Liver (tissue), 9 donors: ENCODE measurements around the gene LMAN2. TPM values are rescaled to one million over a fixed set of nuclear protein-coding genes. Genes with fewer than 3 reads are reported as not detected.
A peak's percentile ranks its signal among the peaks of the same experiment; 100 is the strongest.

Experiments
- DNase-seq: peaks from one replicate; pipeline ENCODE4 v3.0.0-alpha.2; 2017; ENCODE audit warnings: low spot score
- H3K27ac ChIP-seq, 2 donors: one replicate each; pipeline ENCODE4 v1.7.0; 2013; ENCODE audit warnings: inconsistent platforms in 2 of 2, low read length in 2 of 2, control low read depth in 1 of 2, low read depth in 1 of 2, mild to moderate bottlenecking in 1 of 2
- H3K27me3 ChIP-seq, 4 donors: one replicate each; pipeline versions ENCODE4 v1.6.1 to v1.7.0; 2013; ENCODE audit warnings: low read length in 3 of 4, inconsistent platforms in 1 of 4, mild to moderate bottlenecking in 1 of 4, moderate library complexity in 1 of 4; ENCODE audit not compliant: control insufficient read depth in 4 of 4, insufficient read depth in 4 of 4
- H3K36me3 ChIP-seq, 4 donors: one replicate each; pipeline versions ENCODE4 v1.6.1 to v1.7.0; 2013; ENCODE audit warnings: low read length in 3 of 4, mild to moderate bottlenecking in 3 of 4, low read depth in 1 of 4, moderate library complexity in 1 of 4; ENCODE audit not compliant: control insufficient read depth in 4 of 4, insufficient read depth in 3 of 4
- H3K4me1 ChIP-seq, 4 donors: one replicate each; pipeline versions ENCODE4 v1.6.1 to v1.7.0; 2013; ENCODE audit warnings: low read length in 3 of 4, mild to moderate bottlenecking in 3 of 4, moderate library complexity in 1 of 4; ENCODE audit not compliant: control insufficient read depth in 4 of 4, insufficient read depth in 4 of 4
- H3K4me3 ChIP-seq, 3 donors: one replicate each; pipeline versions ENCODE4 v1.6.1 to v1.7.0; 2013; ENCODE audit warnings: low read length in 3 of 3, control low read depth in 1 of 3, low read depth in 1 of 3, mild to moderate bottlenecking in 1 of 3
- H3K9ac ChIP-seq, 2 donors: one replicate each; pipeline ENCODE4 v1.7.0; 2013; ENCODE audit warnings: low read length in 2 of 2, mild to moderate bottlenecking in 2 of 2, moderate library complexity in 2 of 2, control low read depth in 1 of 2, low read depth in 1 of 2
- H3K9me3 ChIP-seq, 4 donors: one replicate each; pipeline versions ENCODE4 v1.6.1 to v1.7.0; 2013; ENCODE audit warnings: low read length in 3 of 4; ENCODE audit not compliant: control insufficient read depth in 4 of 4
- CTCF ChIP-seq: fragments of 150-350 bp; IDR thresholded peaks from 2 replicates; pipeline ENCODE4 v1.5.1; 2017; ENCODE audit warnings: improper control_type of control experiment, low read depth, low read length; ENCODE audit not compliant: missing input control
- EGR1 ChIP-seq, 2 donors: IDR thresholded peaks; 2 replicates each; pipeline ENCODE4 v1.6.1; 2016 to 2018; ENCODE audit warnings: antibody characterized with exemption in 2 of 2, low read depth in 2 of 2
- FOXA1 ChIP-seq: IDR thresholded peaks from 2 replicates; pipeline ENCODE4 v1.6.1; 2016; ENCODE audit warnings: antibody characterized with exemption
- FOXA2 ChIP-seq: IDR thresholded peaks from 2 replicates; pipeline ENCODE4 v1.6.1; 2016; ENCODE audit warnings: antibody characterized with exemption
- GABPA ChIP-seq, 2 donors: IDR thresholded peaks in 1 of 2; conservative IDR thresholded peaks in 1 of 2; 2 replicates each; pipeline ENCODE4 v1.6.1; 2016; ENCODE audit warnings: antibody characterized with exemption in 2 of 2, mild to moderate bottlenecking in 1 of 2, moderate library complexity in 1 of 2
- HNF4A ChIP-seq, 2 donors: conservative IDR thresholded peaks; 2 replicates each; pipeline ENCODE4 v1.6.1; 2016; ENCODE audit warnings: antibody characterized with exemption in 2 of 2, mild to moderate bottlenecking in 2 of 2
- HNF4G ChIP-seq: IDR thresholded peaks from 2 replicates; pipeline ENCODE4 v1.6.1; 2016; ENCODE audit warnings: antibody characterized with exemption
- JUND ChIP-seq, 2 donors: IDR thresholded peaks; 2 replicates each; pipeline ENCODE4 v1.6.1; 2016; ENCODE audit warnings: antibody characterized with exemption in 2 of 2
- NR2F2 ChIP-seq: IDR thresholded peaks from 2 replicates; pipeline ENCODE4 v1.6.1; 2016; ENCODE audit warnings: antibody characterized with exemption
- RAD21 ChIP-seq, 2 donors: IDR thresholded peaks; 2 replicates each; pipeline ENCODE4 v1.6.1; 2016; ENCODE audit warnings: antibody characterized with exemption in 2 of 2, mild to moderate bottlenecking in 2 of 2
- REST ChIP-seq: IDR thresholded peaks from 2 replicates; pipeline ENCODE4 v1.6.1; 2016; ENCODE audit warnings: antibody characterized with exemption, mild to moderate bottlenecking
- RXRA ChIP-seq, 2 donors: IDR thresholded peaks; 2 replicates each; pipeline ENCODE4 v1.6.1; 2017 to 2018; ENCODE audit warnings: antibody characterized with exemption in 2 of 2, mild to moderate bottlenecking in 1 of 2
- SP1 ChIP-seq: IDR thresholded peaks from 2 replicates; pipeline ENCODE4 v1.6.1; 2018; ENCODE audit warnings: antibody characterized with exemption, mild to moderate bottlenecking
- TAF1 ChIP-seq: conservative IDR thresholded peaks from 2 replicates; pipeline ENCODE4 v1.6.1; 2016; ENCODE audit warnings: antibody characterized with exemption, mild to moderate bottlenecking
- YY1 ChIP-seq: IDR thresholded peaks from 2 replicates; pipeline ENCODE4 v1.6.1; 2016; ENCODE audit warnings: antibody characterized with exemption, mild to moderate bottlenecking
- WGBS: extraction: QIAGEN DNeasy Blood & Tissue Kit; methylation state at CpG from one replicate; pipeline ENCODE4 v1.1.7; 2013; 5-methylcytosine and 5-hydroxymethylcytosine counted together
- polyA plus RNA-seq, 2 donors: library from polyadenylated mRNA; stranded (reverse) in 1 of 2; unstranded in 1 of 2; fragments of 200-250 nt in 1 of 2; fragments of >200 nt in 1 of 2; fragmentation: Nextera tagmentation in 1 of 2; extraction: Ambion mirVana in 1 of 2; gene quantifications; one replicate each; pipeline versions ENCODE4 v1.2.1 to v1.2.3, GENCODE V29; 2013 to 2015
- total RNA-seq, 2 donors: library from RNA; depleted of rRNA; stranded (reverse); fragments of >200 nt; gene quantifications; one replicate each; pipeline ENCODE4 v1.2.3, GENCODE V29; 2014
- TF ChIP-seq, protein P1 (sequence below): IDR thresholded peaks from 2 replicates; pipeline ENCODE4 v1.6.1; 2016; ENCODE audit warnings: antibody characterized with exemption
- donor health status: healthy.
- donor health status: healthy.
- donor health status: healthy.
- donor health status: healthy.
- donor health status: healthy.

The LMAN2 gene
- total and polyA plus RNA-seq, 4 donors: 243 to 478 (median 364) TPM

DNA sequence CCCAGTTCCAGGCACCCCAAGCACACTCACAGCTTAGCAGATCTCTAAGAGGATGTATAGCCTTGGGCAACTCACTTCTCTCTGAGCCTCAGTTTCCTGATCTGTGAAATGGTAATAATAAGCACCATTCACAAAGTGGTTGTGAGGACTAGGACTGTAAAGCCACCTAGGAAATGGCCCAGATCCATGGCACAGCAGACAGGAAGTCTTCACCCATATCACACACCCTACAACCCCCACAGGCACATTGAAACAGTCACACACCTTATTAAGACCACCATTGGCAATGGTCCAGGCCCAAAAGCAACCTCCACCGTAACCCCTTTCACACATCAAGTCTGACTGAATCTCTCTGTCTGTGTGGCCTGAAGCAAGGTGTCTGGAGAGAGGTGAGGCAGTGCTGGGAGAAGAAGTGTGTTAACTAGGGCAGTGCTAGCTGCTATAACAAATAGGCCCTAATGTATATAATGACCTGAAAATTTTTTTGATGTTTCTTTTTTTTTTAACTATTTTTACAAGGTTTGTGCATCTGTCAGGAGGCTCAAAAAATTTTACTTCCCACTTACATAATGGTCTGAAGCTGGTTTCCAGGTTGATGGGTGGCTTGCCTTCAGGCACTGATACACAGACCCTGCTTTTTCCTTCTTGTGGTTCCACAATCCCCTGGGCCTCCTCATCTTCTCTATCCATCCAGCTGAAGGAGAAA lies 3.8 kb upstream of the LMAN2 start:
- Histone ChIP-seq H3K9me3 (no peaks in the 10 kb centered on the region), H3K27me3 (no peaks in the 10 kb centered on the region), H3K4me3 (no peak overlapping the region), H3K9ac (peak overlapping the region in 1 of 2 donors; percentile 1), H3K4me1 (peaks cover 22 to 75% (median 59%) of the 10 kb centered on the region in 4 donors), H3K27ac (peak overlapping the region; percentile 81 to 93), H3K36me3 (no peaks in the 10 kb centered on the region)
- DNase-seq: no peak
- WGBS: 90% methylated on average over 1 of the region's 1 CpG
- TF ChIP-seq SP1: no peak
- TF ChIP-seq YY1: no peak
- no peak for TF ChIP-seq REST

DNA sequence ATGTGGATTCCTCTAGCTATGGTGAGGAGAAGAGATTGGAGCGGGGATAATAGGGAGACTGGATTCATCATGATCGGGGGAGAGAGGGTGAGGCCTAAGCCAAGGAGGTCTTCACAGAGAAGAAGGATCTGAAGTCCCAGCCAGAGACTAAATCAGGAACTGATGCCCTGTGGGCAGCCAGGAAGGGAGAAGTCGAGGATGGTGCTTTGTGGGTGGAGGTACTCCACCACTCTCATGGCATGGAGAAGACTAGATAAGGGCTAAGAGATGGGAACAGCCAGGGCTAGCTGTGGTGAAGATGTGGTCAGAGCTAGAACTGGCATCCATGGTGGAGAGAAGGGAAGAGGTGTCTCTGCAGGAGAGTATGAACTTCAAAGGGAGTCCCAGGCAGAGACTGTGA lies 3.2 kb upstream of the LMAN2 start:
- Histone ChIP-seq H3K27me3 (no peaks in the 10 kb centered on the region), H3K36me3 (peaks cover 0 to 2% (median 0%) of the 10 kb centered on the region in 4 donors), H3K9me3 (no peaks in the 10 kb centered on the region), H3K4me3 (peak overlapping the region in 2 of 3 donors; percentile 1 to 30), H3K27ac (peak overlapping the region; percentile 81 to 93), H3K9ac (peak overlapping the region; percentile 1 to 27), H3K4me1 (peaks cover 22 to 75% (median 60%) of the 10 kb centered on the region in 4 donors)
- no peak for DNase-seq
- WGBS: 70% methylated on average over 3 of the region's 3 CpGs
- TF ChIP-seq HNF4G (no peak), SP1 (no peak), FOXA1 (no peak), FOXA2 (no peak), RXRA (IDR thresholded peaks at IDR 0.05) (no peak)

DNA sequence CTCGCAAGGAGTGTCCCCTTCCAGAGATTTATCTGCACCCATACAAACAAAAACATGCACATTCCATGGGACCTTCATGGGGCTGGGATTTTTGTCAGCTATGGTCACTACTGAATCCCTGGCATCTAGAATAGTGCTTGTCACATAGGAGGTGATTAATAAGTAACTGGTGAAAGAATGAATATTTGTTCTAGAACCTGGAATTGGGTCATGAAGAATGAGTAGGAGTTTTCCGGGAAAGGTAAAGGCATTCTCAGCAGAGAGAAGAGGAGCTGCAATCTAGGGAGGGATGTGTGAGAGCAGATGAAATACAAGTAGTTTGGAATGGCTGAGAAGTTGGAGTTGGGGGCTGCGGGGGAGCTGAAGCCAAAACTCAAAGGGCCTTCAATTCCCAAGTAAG lies 2.8 kb upstream of the LMAN2 start:
- Histone ChIP-seq H3K9me3 (no peaks in the 10 kb centered on the region), H3K27me3 (no peaks in the 10 kb centered on the region), H3K9ac (peak overlapping the region in 1 of 2 donors; percentile 27), H3K27ac (peak overlapping the region; percentile 81 to 93), H3K4me3 (peak overlapping the region in 2 of 3 donors; percentile 1 to 30), H3K36me3 (peaks cover 0 to 2% (median 0%) of the 10 kb centered on the region in 4 donors), H3K4me1 (peaks cover 23 to 75% (median 60%) of the 10 kb centered on the region in 4 donors)
- DNase-seq: no peak
- 58% methylated on average over 3 of the region's 3 CpGs for WGBS
- TF ChIP-seq CTCF (no peak), TAF1 (peak; percentile 31), REST (peak; percentile 86), RXRA (IDR thresholded peaks at IDR 0.05) (peak; percentile 27 to 42), FOXA2 (no peak), YY1 (peak; percentile 58), FOXA1 (no peak), JUND (IDR thresholded peaks at IDR 0.05) (peak; percentile 26 to 61), RAD21 (IDR thresholded peaks at IDR 0.05) (peak in 1 of 2 donors; percentile 23), GABPA (IDR thresholded peaks at IDR 0.05 in 1 of 2, conservative IDR thresholded peaks at IDR 0.05 in 1 of 2) (peak in 1 of 2 donors; percentile 31), NR2F2 (no peak), HNF4G (no peak), SP1 (peak; percentile 72), HNF4A (conservative IDR thresholded peaks at IDR 0.05) (peak; percentile 30 to 33), EGR1 (IDR thresholded peaks at IDR 0.05; ENCODE audit: low read depth in 2 of 2) (peak; percentile 82 to 89)
- TF ChIP-seq, protein P1, sequence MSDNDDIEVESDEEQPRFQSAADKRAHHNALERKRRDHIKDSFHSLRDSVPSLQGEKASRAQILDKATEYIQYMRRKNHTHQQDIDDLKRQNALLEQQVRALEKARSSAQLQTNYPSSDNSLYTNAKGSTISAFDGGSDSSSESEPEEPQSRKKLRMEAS: peak; percentile 11
